Suppressor macrophage treated with lipopolysaccharide for 1 hour (primary cell): Measurements from ENCODE around the gene FAM32A.

Experiments used
- DNase-seq, 3 donors: peaks; one replicate each; pipeline ENCODE4 v3.0.0-alpha.2; 2020 to 2022

Gene FAM32A

DNA sequence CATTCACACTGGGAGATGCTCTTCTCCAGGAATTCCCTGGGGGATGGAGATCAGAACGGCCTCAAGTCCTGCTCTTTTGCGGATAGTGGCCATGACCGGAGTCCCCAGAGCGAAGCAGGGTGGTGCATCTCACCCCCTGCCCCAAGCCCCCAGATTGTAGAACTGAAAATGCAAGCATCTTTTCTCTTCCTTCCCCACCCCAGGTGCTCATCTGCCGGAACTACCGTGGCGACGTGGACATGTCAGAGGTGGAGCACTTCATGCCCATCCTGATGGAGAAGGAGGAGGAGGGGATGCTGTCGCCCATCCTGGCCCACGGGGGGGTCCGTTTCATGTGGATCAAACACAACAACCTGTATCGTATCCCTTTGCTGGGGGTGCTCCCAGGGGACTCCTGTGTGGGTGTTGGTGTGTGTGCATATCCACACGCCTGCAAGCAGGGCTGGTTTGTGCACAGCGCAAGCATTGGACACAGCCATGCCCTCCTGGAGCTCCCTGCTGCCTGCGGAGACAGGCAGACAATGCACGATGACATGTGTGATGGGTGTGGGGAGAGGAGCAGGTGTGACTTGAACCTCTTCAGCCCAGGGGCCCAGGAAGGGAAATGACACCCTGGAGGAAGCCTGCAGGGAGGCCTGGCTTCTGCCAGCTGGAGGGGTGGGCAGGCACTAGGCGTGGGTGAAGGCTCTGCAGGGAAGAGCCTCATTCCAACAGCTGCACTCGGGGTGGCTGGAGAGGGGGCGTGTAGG lies 18.2 kb downstream of the FAM32A start:
- DNase-seq = no peak

GRCh38 chr19:16204005-16204294 lies 18.7 kb downstream of the FAM32A start:
- no peak for DNase-seq

DNA sequence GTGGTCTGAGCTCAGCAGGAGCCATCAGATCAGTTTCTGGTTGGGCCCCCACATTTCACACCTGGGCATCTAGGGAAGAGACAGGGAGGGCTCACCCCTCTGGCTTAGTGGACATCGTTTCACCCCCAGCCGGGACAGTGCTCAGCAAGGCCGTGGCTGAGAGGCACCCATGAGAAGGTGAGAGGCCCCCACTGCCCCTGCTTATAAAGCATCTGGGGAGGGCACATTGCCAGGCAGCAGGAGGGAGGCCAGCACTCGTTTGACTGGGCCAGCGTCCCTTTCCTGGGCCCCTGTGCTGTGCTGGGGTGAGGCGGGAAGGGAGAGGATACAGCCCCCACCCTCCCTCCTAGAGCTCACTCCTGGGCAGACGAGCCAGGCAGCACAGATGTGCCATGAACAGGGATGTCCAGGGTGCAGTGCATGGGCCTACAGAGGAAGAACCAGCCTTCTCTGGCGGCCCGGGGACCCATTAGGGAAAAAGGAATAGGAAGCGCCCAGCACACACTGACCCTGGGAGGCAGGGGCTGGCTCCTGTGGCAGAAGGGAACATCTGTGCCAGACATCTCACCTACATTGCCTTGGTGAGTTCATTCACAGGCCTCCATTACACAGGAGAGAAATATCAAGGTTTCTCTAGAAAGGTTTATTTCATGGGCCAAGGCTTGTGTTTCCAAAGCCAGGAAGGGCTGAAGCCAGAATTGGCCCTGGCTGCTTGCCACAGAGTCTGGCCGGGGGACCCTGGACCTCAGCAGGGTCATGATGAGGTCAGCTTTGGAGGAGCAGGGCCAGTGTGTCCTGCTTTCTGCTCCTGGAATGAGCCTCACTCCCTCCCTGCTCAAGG lies 20.2 kb downstream of the FAM32A start:
- no peak for DNase-seq

GRCh38 chr19:16206046-16206605 lies 20.9 kb downstream of the FAM32A start:
- no peak for DNase-seq

- DNase-seq = no peak
Measured at GRCh38 chr19:16206637-16207036, 21.4 kb downstream of the FAM32A start.

DNA sequence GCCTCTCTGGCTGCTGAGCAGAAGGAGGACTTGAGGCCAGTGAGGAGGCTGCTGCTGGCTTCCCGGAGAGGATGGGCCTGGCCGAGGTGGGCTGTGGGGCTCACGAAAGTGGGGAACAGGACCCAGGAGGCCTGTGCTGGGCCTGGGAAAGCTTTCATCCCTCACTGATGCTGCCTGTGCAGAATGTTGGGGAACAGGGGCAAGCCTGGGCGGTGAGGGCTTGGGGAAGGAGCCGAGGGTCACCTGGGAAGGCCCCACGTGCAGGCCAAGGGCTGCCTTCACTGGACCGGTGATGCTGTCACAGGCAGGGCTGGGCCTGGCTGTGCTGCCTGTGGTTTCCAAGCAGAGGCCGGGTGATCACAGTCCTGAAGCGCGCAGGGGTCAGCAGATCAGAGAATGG lies 21.9 kb downstream of the FAM32A start:
- DNase-seq = no peak

DNA sequence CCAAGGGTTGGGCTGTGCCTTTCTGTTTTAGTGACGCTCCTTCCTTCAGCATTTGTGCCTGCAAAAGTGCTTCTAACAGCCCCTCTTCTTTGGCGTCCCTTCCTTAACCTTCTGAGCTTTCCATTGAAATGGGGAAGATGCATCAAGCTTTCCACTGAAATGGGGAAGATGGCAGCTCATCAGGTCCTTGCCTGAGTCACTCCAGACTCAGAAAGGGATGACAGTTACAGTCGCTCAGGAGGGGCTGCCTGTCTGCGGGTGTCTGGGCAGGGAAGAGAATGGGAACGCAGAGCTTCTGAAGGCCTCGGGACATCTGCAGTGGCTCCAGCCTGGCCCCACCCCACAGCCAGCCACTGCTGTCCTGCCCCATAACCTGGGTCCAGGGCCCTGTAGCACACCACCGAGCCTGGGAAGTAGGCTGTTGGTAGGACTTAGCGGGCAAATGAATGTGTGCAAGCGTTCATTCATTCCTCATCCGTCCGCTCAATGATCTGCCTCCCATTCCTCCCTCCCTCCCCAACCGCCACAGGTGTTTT lies 22.3 kb downstream of the FAM32A start:
- DNase-seq = peak; percentile 18 to 36 (median 25)

DNA sequence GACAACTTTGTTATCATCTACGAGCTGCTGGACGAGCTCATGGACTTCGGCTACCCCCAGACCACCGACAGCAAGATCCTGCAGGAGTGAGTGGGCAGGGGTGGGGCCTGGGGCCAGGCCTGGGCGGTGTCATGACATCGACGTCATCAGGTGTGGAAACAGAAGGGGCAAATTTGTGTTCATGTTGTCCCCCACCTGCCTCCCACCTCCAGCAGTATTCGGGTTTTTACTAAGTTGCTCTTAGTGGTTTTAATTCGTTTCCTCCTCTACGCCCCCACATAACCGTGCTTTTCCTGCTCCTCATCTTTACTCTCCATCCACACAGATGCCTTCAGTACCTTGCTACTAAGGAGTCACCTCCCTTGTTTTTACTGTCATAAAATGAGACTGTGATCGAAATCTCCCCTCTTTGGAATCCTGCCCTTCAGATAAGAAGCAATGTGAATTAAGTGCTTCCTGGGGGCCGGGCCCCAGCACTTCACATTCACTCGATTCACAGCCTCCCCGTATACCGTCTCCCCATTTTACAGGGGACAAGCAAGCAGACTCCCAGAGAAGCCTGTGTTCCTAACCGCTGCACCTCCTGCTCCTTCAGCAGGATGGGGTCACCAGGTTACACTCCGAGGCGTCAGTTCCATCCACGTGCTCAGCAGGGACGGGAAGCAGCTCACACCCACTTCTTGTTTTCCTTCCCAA lies 23.0 kb downstream of the FAM32A start:
- DNase-seq = no peak

DNA sequence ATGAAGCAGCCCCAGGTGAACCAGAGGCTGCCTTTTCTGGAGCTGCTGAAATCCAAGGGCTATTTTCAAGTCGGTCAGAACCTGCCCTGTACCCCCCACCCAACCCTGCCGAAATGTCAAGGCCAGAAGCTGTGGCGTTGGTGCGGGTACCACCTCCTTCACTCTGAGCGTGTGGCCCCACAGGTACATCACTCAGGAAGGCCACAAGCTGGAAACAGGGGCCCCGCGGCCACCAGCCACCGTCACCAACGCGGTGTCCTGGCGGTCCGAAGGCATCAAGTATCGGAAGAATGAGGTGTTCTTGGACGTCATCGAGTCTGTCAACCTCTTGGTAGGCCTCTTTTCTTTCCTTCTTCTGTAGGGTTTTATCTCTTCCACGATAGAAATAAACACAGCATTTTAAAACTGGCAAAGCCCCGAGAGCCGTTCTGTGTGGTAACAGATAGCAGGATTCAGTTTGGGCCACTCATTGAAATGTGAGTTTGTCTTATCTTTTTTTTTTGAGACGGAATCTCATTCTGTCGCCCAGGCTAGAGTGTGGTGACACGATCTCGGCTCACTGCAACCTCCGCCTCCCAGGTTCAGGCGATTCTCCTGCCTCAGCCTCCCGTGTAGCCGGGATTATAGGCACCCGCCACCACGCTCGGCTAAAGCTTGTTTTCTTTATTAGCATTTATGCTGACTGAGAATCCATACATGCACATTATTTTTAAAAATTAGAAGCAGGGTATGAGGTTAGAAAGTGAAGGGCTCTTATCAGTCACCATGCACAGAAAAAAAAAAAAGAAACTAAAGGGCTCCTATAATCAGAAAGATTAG lies 23.8 kb downstream of the FAM32A start:
- DNase-seq = no peak

- DNase-seq = no peak
Measured at GRCh38 chr19:16210168-16210567, 25.0 kb downstream of the FAM32A start.

DNA sequence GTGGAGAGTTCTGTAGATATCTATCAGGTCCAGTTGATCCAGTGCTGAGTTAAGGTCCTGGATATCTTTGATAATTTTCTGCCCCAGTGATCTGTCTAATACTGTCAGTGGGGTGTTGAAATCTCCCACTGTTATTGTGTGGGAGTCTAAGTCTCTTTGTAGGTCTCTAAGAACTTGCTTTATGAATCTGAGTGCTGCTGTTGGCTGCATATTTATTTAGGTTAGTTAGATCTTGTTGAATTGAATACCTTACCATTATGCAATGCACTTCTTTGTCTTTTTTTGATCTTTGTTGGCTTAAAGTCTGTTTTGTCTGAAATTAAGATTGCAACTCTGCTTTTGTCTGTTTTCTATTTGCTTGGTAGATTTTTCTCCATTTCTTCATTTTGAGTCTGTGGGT lies 27.9 kb downstream of the FAM32A start:
- DNase-seq = no peak

GRCh38 chr19:16216744-16217670 lies 31.8 kb downstream of the FAM32A start:
- no peak for DNase-seq

- no peak for DNase-seq
Measured at GRCh38 chr19:16217716-16218451, 32.7 kb downstream of the FAM32A start.

- DNase-seq = no peak
Measured at GRCh38 chr19:16218851-16219250, 33.6 kb downstream of the FAM32A start.

DNA sequence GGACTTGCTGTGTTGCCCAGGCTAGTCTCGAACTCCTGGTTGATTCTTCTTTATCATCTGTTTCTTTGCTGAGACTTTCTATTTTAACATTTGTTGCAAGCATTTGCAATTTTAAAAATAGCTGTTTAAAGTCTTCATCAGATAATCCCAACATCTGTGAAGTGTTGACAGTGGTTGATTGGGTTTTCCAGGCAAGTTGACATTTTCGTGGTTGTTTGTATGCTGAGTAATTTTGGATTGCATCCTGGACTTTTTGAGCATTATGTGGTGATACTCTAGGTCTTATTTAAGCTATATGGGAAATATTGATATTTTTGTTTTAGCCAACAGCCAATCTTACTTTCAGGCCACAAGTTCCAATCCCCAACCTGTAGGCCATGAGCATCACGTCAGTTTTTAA lies 37.6 kb downstream of the FAM32A start:
- DNase-seq = no peak

GRCh38 chr19:16223746-16224145 lies 38.5 kb downstream of the FAM32A start:
- DNase-seq = no peak

GRCh38 chr19:16224293-16225045 lies 39.3 kb downstream of the FAM32A start:
- no peak for DNase-seq

GRCh38 chr19:16225279-16226183 lies 40.3 kb downstream of the FAM32A start:
- no peak for DNase-seq

DNA sequence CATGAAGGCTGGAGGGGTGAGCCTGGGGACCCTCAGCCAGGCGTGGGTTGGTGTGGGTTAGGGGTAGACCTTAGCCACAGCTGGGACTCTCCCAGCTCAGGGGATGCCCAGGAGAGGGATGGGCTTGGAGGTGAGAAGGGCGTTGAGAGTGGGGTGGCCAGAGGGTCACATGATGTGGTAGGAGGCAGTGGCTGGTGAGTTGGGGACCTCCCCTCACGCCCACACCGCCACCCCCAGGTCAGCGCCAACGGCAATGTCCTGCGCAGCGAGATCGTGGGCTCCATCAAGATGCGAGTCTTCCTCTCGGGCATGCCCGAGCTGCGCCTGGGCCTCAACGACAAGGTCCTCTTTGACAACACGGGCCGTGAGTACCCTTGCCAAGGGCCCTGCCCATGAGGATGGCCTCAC lies 41.0 kb downstream of the FAM32A start:
- no peak for DNase-seq
